HepG2 (cell line): ENCODE data around the gene MORN5. TPM values are rescaled to one million over a fixed set of nuclear protein-coding genes. Genes with fewer than 3 reads are reported as not detected.
A peak's percentile ranks its signal among the peaks of the same experiment; 100 is the strongest.

Source experiments
- AFF4 ChIP-seq: sonication (generic); formaldehyde crosslinking; IDR thresholded peaks from 2 replicates; pipeline ENCODE4 v1.4.0; 2020; ENCODE audit warnings: missing genetic modification reagents
- ATF5 ChIP-seq: sonication (generic); formaldehyde crosslinking; IDR thresholded peaks from 2 replicates; pipeline ENCODE4 v1.4.0; 2020; ENCODE audit warnings: mild to moderate bottlenecking, low read depth, missing genetic modification reagents
- GABPA ChIP-seq, 2 experiments: IDR thresholded peaks; 2 replicates each; pipeline ENCODE4 v1.6.1; 2011 to 2016; ENCODE audit warnings: low read depth in 2 of 2, low read length in 1 of 2, missing biosample characterization in 1 of 2, missing genetic modification characterization in 1 of 2
- GTF2F1 ChIP-seq: fragments of 150-350 bp; IDR thresholded peaks from 2 replicates; pipeline ENCODE4 v1.6.1; 2014; ENCODE audit warnings: low read length
- HMGA1 ChIP-seq: sonication (generic); formaldehyde crosslinking; conservative IDR thresholded peaks from 2 replicates; pipeline ENCODE4 v1.4.0; 2020; ENCODE audit warnings: missing genetic modification reagents
- IKZF4 ChIP-seq: sonication (generic); formaldehyde crosslinking; IDR thresholded peaks from 2 replicates; pipeline ENCODE4 v1.5.1; 2020; ENCODE audit warnings: borderline replicate concordance, mild to moderate bottlenecking, low read depth, missing genetic modification reagents; ENCODE audit errors: not compliant biosample characterization
- JARID2 ChIP-seq: sonication (generic); formaldehyde crosslinking; IDR thresholded peaks from 2 replicates; pipeline ENCODE4 v1.8.1; 2023; ENCODE audit warnings: missing genetic modification reagents, inconsistent platforms; ENCODE audit not compliant: insufficient replicate concordance
- KAT7 ChIP-seq: IDR thresholded peaks from 2 replicates; pipeline ENCODE4 v1.6.1; 2018; ENCODE audit warnings: borderline replicate concordance, missing compliant biosample characterization
- NFRKB ChIP-seq: fragments of 450-650 bp; IDR thresholded peaks from 2 replicates; pipeline ENCODE4 v1.6.1; 2017
- PAF1 ChIP-seq: IDR thresholded peaks from 2 replicates; pipeline ENCODE4 v1.6.1; 2016; ENCODE audit warnings: missing genetic modification reagents, missing compliant biosample characterization
- POLR2AphosphoS2 ChIP-seq: IDR thresholded peaks from 2 replicates; pipeline ENCODE4 v1.6.1; 2011; ENCODE audit warnings: low read depth, low read length, improper control_type of control experiment
- ZBTB2 ChIP-seq: sonication (generic); formaldehyde crosslinking; IDR thresholded peaks from 2 replicates; pipeline ENCODE4 v1.8.0; 2022; ENCODE audit warnings: low read depth, missing genetic modification reagents
- ZMYM3 ChIP-seq: sonication (generic); formaldehyde crosslinking; IDR thresholded peaks from 2 replicates; pipeline ENCODE4 v1.5.1; 2020; ENCODE audit warnings: mild to moderate bottlenecking, missing genetic modification reagents
- ZNF136 ChIP-seq: sonication (generic); formaldehyde crosslinking; IDR thresholded peaks from 2 replicates; pipeline ENCODE4 v1.8.1; 2022; ENCODE audit warnings: low read depth, mild to moderate bottlenecking, moderate library complexity, missing genetic modification reagents
- ZNF30 ChIP-seq: sonication (generic); formaldehyde crosslinking; IDR thresholded peaks from 2 replicates; pipeline ENCODE4 v1.5.0; 2020; ENCODE audit warnings: mild to moderate bottlenecking, missing genetic modification reagents
- ZNF564 ChIP-seq: sonication (generic); formaldehyde crosslinking; IDR thresholded peaks from 2 replicates; pipeline ENCODE4 v1.8.1; 2023; ENCODE audit warnings: mild to moderate bottlenecking, missing genetic modification reagents
- ZNF589 ChIP-seq: sonication (generic); formaldehyde crosslinking; conservative IDR thresholded peaks from 2 replicates; pipeline ENCODE4 v1.8.0; 2022; ENCODE audit warnings: mild to moderate bottlenecking, moderate library complexity, missing genetic modification reagents
- ZNF619 ChIP-seq: sonication (generic); formaldehyde crosslinking; IDR thresholded peaks from 2 replicates; pipeline ENCODE4 v1.4.0; 2020; ENCODE audit warnings: mild to moderate bottlenecking, missing genetic modification reagents
- polyA plus RNA-seq, 8 experiments: library from polyadenylated mRNA; depleted of rRNA in 3 of 8; stranded (reverse) in 7 of 8; unstranded in 1 of 8; fragments of >200 nt; fragmentation: Illumina TruSeq in 4 of 8; extraction: Trizol in 4 of 8; gene quantifications; 2 replicates each; pipeline versions ENCODE4 v1.2.1 to v1.2.3, GENCODE V29; 2011 to 2016; ENCODE audit warnings: low read depth in 4 of 8, missing spikeins in 1 of 8, mixed read lengths in 1 of 8; ENCODE audit not compliant: insufficient read depth in 1 of 8
- total RNA-seq, 5 experiments: library from RNA; depleted of rRNA; stranded (reverse); fragments of >200 nt; fragmentation: Illumina TruSeq; extraction: Trizol; gene quantifications; 2 replicates each; pipeline ENCODE4 v1.2.3, GENCODE V29; 2016; ENCODE audit warnings: low read depth in 1 of 5
- TF ChIP-seq, protein P1 (sequence below): sonication (generic); formaldehyde crosslinking; IDR thresholded peaks from 2 replicates; pipeline ENCODE4 v1.9.0; 2022; ENCODE audit warnings: missing genetic modification reagents, mild to moderate bottlenecking, borderline replicate concordance
- TF ChIP-seq, protein P2 (sequence below): sonication (generic); formaldehyde crosslinking; IDR thresholded peaks from 2 replicates; pipeline ENCODE4 v1.4.0; 2020; ENCODE audit warnings: mild to moderate bottlenecking, missing genetic modification reagents

MORN5 gene
- total and polyA plus RNA-seq, 2 of the 13 experiments (the other 11 are each of a cell fraction or from before 2014, with no cell fraction given) = not detected

- TF ChIP-seq AFF4 (CRISPR knock-in tag) (no peak), IKZF4 (CRISPR knock-in tag) (no peak), HMGA1 (CRISPR knock-in tag) (no peak), KAT7 (CRISPR knock-in tag) (no peak), JARID2 (CRISPR knock-in tag) (peak; percentile 81), GABPA (IDR thresholded peaks at IDR 0.05; ENCODE audit: low read depth, low read length) (no peak), GABPA (CRISPR knock-in tag; IDR thresholded peaks at IDR 0.05; ENCODE audit: low read depth) (no peak), GTF2F1 (no peak), ZNF564 (CRISPR knock-in tag) (no peak; the same call in 1 of the 2 replicates), ZMYM3 (CRISPR knock-in tag) (no peak), ZNF30 (CRISPR knock-in tag) (no peak), ZNF589 (CRISPR knock-in tag) (no peak), NFRKB (no peak), POLR2AphosphoS2 (no peak), ZNF619 (CRISPR knock-in tag) (no peak; the same call in 1 of the 2 replicates), ZNF136 (CRISPR knock-in tag) (0 out of 2 replicates have a peak, but pooled peaks have one; percentile 44), ZBTB2 (CRISPR knock-in tag) (no peak), PAF1 (CRISPR knock-in tag) (no peak), ATF5 (CRISPR knock-in tag) (no peak)
- TF ChIP-seq, protein P1, sequence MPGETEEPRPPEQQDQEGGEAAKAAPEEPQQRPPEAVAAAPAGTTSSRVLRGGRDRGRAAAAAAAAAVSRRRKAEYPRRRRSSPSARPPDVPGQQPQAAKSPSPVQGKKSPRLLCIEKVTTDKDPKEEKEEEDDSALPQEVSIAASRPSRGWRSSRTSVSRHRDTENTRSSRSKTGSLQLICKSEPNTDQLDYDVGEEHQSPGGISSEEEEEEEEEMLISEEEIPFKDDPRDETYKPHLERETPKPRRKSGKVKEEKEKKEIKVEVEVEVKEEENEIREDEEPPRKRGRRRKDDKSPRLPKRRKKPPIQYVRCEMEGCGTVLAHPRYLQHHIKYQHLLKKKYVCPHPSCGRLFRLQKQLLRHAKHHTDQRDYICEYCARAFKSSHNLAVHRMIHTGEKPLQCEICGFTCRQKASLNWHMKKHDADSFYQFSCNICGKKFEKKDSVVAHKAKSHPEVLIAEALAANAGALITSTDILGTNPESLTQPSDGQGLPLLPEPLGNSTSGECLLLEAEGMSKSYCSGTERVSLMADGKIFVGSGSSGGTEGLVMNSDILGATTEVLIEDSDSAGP = peak; percentile 44; the same call in 1 of the 2 replicates
- TF ChIP-seq, protein P2, sequence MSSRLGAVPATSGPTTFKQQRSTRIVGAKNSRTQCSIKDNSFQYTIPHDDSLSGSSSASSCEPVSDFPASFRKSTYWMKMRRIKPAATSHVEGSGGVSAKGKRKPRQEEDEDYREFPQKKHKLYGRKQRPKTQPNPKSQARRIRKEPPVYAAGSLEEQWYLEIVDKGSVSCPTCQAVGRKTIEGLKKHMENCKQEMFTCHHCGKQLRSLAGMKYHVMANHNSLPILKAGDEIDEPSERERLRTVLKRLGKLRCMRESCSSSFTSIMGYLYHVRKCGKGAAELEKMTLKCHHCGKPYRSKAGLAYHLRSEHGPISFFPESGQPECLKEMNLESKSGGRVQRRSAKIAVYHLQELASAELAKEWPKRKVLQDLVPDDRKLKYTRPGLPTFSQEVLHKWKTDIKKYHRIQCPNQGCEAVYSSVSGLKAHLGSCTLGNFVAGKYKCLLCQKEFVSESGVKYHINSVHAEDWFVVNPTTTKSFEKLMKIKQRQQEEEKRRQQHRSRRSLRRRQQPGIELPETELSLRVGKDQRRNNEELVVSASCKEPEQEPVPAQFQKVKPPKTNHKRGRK (CRISPR knock-in tag) = no peak
Observed at GRCh38 chr9:122125509-122126330, 34.0 kb upstream of the MORN5 start (continued).
